ENCODE results near the gene TELO2.

The TELO2 gene

DNA sequence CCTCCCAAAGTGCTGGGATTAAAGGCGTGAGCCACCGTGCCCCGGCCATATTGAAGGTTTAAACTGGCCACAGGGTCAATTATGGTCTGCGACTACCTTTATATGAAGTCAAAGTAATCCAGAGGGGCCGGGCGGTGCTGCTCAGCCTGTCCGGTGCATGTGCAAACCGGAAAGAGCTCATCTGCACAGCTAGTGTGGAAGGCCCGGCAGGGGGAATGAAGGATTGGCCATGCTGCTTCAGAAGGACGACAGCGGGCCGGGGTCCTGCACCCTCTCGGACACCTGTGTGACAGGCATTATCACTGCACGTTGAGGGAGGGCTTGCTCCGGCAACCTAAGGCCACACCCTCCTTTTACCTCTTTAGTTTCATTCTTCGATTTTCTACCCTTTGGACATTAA lies 63.9 kb downstream of the TELO2 start:
- 95 to 96% methylated on average over 16 of the region's 16 CpGs for WGBS, 2 experiments
- Histone ChIP-seq H3K27ac (ENCODE audit: insufficient read depth, low read depth, low read length, poor library complexity, severe bottlenecking) (no peak overlapping the region), H3K4me1 (ENCODE audit: control insufficient read depth, insufficient read depth, low read length) (no peaks in the 10 kb centered on the region), H3K27me3 (ENCODE audit: control insufficient read depth, insufficient read depth, low read length, poor library complexity, severe bottlenecking) (no peaks in the 10 kb centered on the region), H3K4me3 (ENCODE audit: insufficient read depth, low read depth, low read length) (no peak overlapping the region), H3K36me3 (ENCODE audit: control insufficient read depth, insufficient read depth, low read length) (peaks cover 20% of the 10 kb centered on the region), H3K9me3 (ENCODE audit: control insufficient read depth, low read length) (no peaks in the 10 kb centered on the region)

GRCh38 chr16:1557576-1557975 lies 64.4 kb downstream of the TELO2 start:
- Histone ChIP-seq H3K27me3 (ENCODE audit: control insufficient read depth, insufficient read depth, low read length, poor library complexity, severe bottlenecking) (no peaks in the 10 kb centered on the region), H3K4me3 (ENCODE audit: insufficient read depth, low read depth, low read length) (no peak overlapping the region), H3K9me3 (ENCODE audit: control insufficient read depth, low read length) (no peaks in the 10 kb centered on the region), H3K36me3 (ENCODE audit: control insufficient read depth, insufficient read depth, low read length) (peaks cover 20% of the 10 kb centered on the region), H3K27ac (ENCODE audit: insufficient read depth, low read depth, low read length, poor library complexity, severe bottlenecking) (no peak overlapping the region), H3K4me1 (ENCODE audit: control insufficient read depth, insufficient read depth, low read length) (no peaks in the 10 kb centered on the region)
- whole genome bisulfite sequencing, 2 experiments: 92 to 93% methylated on average over 11 of the region's 11 CpGs

DNA sequence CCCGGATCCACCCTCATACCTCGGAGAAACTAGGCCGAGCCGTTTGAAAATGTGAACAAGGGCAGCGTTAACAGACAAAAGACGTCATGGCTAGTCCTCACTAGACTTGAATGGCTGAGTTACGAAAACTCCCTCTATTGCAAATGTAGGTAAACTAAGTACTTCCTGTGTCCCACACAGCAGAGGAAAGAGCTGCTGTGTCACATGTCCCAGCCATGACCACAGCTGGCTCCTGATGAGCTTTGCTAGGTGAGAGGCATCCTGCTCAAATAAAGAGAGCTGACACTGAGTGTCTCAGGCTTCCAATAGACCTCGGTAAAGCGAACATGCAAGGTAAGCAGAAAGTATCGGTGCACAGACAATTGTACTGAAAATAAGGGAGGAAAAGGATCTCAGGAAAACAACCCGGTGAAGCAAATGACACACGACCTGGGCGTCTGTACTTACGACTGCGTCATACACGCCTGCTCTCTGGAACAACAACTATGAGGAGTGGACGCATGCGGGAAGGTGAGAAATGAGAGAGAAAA lies 66.4 kb downstream of the TELO2 start:
- Histone ChIP-seq H3K4me1 (ENCODE audit: control insufficient read depth, insufficient read depth, low read length) (no peaks in the 10 kb centered on the region), H3K9me3 (ENCODE audit: control insufficient read depth, low read length) (no peaks in the 10 kb centered on the region), H3K4me3 (ENCODE audit: insufficient read depth, low read depth, low read length) (no peak overlapping the region), H3K27me3 (ENCODE audit: control insufficient read depth, insufficient read depth, low read length, poor library complexity, severe bottlenecking) (no peaks in the 10 kb centered on the region), H3K27ac (ENCODE audit: insufficient read depth, low read depth, low read length, poor library complexity, severe bottlenecking) (no peak overlapping the region), H3K36me3 (ENCODE audit: control insufficient read depth, insufficient read depth, low read length) (peaks cover 32% of the 10 kb centered on the region)
- WGBS, 2 experiments: 92 to 93% methylated on average over 18 of the region's 18 CpGs
